Measurements from ENCODE around the gene PVALEF.
A peak's percentile ranks its signal among the peaks of the same experiment; 100 is the strongest.

PVALEF gene

GRCh38 chr17:81159611-81160265, 5.6 kb upstream of the PVALEF start:
- DNase-seq (ENCODE audit: low spot score), result no peak
- TF ChIP-seq CTCF (IDR thresholded peaks at IDR 0.05; ENCODE audit: poor library complexity, severe bottlenecking), result no peak
- Histone ChIP-seq H3K9me3 (ENCODE audit: severe bottlenecking) (no peaks in the 10 kb centered on the region), H3K4me3 (ENCODE audit: severe bottlenecking) (no peak overlapping the region), H3K36me3 (ENCODE audit: low read depth) (no peaks in the 10 kb centered on the region), H3K27ac (ENCODE audit: poor library complexity, severe bottlenecking) (no peak overlapping the region), H3K4me1 (ENCODE audit: insufficient read depth, poor library complexity, severe bottlenecking) (no peaks in the 10 kb centered on the region), H3K27me3 (ENCODE audit: insufficient read depth, poor library complexity, severe bottlenecking) (peaks cover 10% of the 10 kb centered on the region)
- ATAC-seq (ENCODE audit: low read depth), result no peak

- H3K27ac ChIP-seq (ENCODE audit: poor library complexity, severe bottlenecking), result no peak overlapping the region
- H3K27me3 ChIP-seq (ENCODE audit: insufficient read depth, poor library complexity, severe bottlenecking), result peaks cover 15% of the 10 kb centered on the region
- ATAC-seq (ENCODE audit: low read depth) (no peak), DNase-seq (ENCODE audit: low spot score) (no peak)
- H3K9me3 ChIP-seq (ENCODE audit: severe bottlenecking), result no peaks in the 10 kb centered on the region
- TF ChIP-seq CTCF (IDR thresholded peaks at IDR 0.05; ENCODE audit: poor library complexity, severe bottlenecking), result no peak
- no peaks in the 10 kb centered on the region for H3K4me1 ChIP-seq (ENCODE audit: insufficient read depth, poor library complexity, severe bottlenecking)
- H3K36me3 ChIP-seq (ENCODE audit: low read depth), result no peaks in the 10 kb centered on the region
- no peak overlapping the region for H3K4me3 ChIP-seq (ENCODE audit: severe bottlenecking)
Measured at GRCh38 chr17:81160306-81160705, 5.0 kb upstream of the PVALEF start.

GRCh38 chr17:81160747-81161453, 4.4 kb upstream of the PVALEF start:
- no peak for ATAC-seq (ENCODE audit: low read depth)
- no peak overlapping the region for H3K4me3 ChIP-seq (ENCODE audit: severe bottlenecking)
- no peak overlapping the region for H3K27ac ChIP-seq (ENCODE audit: poor library complexity, severe bottlenecking)
- H3K4me1 ChIP-seq (ENCODE audit: insufficient read depth, poor library complexity, severe bottlenecking), result no peaks in the 10 kb centered on the region
- peaks cover 21% of the 10 kb centered on the region for H3K27me3 ChIP-seq (ENCODE audit: insufficient read depth, poor library complexity, severe bottlenecking)
- no peaks in the 10 kb centered on the region for H3K36me3 ChIP-seq (ENCODE audit: low read depth)
- H3K9me3 ChIP-seq (ENCODE audit: severe bottlenecking), result no peaks in the 10 kb centered on the region
- no peak for DNase-seq (ENCODE audit: low spot score)
- TF ChIP-seq CTCF (IDR thresholded peaks at IDR 0.05; ENCODE audit: poor library complexity, severe bottlenecking), result no peak

DNA sequence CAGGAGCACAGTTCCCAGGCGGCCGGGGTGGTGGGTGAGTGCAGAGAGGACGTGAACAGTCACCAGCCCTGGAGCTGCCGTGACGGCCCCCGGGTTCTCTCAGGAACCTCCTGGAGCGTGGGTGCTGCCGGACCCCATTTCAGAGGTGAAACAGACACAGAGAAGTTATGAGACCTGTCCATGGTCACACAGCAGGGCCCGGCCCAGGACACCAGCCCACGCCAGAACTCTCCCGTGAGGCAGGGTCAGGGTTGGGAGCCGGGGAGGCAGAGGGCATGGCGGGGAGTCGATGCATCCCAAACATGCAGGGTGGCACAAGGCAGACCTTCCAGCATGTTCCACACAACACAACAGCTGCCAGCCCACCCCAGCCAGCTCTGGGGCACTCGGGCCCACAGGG, 3.8 kb upstream of the PVALEF start:
- Histone ChIP-seq H3K9me3 (ENCODE audit: severe bottlenecking) (no peaks in the 10 kb centered on the region), H3K36me3 (ENCODE audit: low read depth) (no peaks in the 10 kb centered on the region), H3K27ac (ENCODE audit: poor library complexity, severe bottlenecking) (no peak overlapping the region), H3K4me1 (ENCODE audit: insufficient read depth, poor library complexity, severe bottlenecking) (no peaks in the 10 kb centered on the region), H3K27me3 (ENCODE audit: insufficient read depth, poor library complexity, severe bottlenecking) (peaks cover 22% of the 10 kb centered on the region), H3K4me3 (ENCODE audit: severe bottlenecking) (no peak overlapping the region)
- peak; percentile 75 for DNase-seq (ENCODE audit: low spot score)
- TF ChIP-seq CTCF (IDR thresholded peaks at IDR 0.05; ENCODE audit: poor library complexity, severe bottlenecking), result no peak
- no peak for ATAC-seq (ENCODE audit: low read depth)

GRCh38 chr17:81161972-81162371, 3.3 kb upstream of the PVALEF start:
- H3K4me3 ChIP-seq (ENCODE audit: severe bottlenecking), result no peak overlapping the region
- no peaks in the 10 kb centered on the region for H3K36me3 ChIP-seq (ENCODE audit: low read depth)
- ATAC-seq (ENCODE audit: low read depth) (no peak), DNase-seq (ENCODE audit: low spot score) (no peak)
- H3K9me3 ChIP-seq (ENCODE audit: severe bottlenecking), result no peaks in the 10 kb centered on the region
- H3K27me3 ChIP-seq (ENCODE audit: insufficient read depth, poor library complexity, severe bottlenecking), result peaks cover 27% of the 10 kb centered on the region
- H3K27ac ChIP-seq (ENCODE audit: poor library complexity, severe bottlenecking), result no peak overlapping the region
- no peaks in the 10 kb centered on the region for H3K4me1 ChIP-seq (ENCODE audit: insufficient read depth, poor library complexity, severe bottlenecking)
- no peak for TF ChIP-seq CTCF (IDR thresholded peaks at IDR 0.05; ENCODE audit: poor library complexity, severe bottlenecking)
